SH-SY5Y (cell line): ENCODE data around the gene IZUMO1.

Source experiments
- GATA2 ChIP-seq: IDR thresholded peaks from 2 replicates; pipeline ENCODE4 v1.6.1; 2011; ENCODE audit warnings: mild to moderate bottlenecking, low read depth, low read length
- GATA3 ChIP-seq: IDR thresholded peaks from 2 replicates; pipeline ENCODE4 v1.6.1; 2011; ENCODE audit warnings: low read depth, mild to moderate bottlenecking, low read length, moderate library complexity

DNA sequence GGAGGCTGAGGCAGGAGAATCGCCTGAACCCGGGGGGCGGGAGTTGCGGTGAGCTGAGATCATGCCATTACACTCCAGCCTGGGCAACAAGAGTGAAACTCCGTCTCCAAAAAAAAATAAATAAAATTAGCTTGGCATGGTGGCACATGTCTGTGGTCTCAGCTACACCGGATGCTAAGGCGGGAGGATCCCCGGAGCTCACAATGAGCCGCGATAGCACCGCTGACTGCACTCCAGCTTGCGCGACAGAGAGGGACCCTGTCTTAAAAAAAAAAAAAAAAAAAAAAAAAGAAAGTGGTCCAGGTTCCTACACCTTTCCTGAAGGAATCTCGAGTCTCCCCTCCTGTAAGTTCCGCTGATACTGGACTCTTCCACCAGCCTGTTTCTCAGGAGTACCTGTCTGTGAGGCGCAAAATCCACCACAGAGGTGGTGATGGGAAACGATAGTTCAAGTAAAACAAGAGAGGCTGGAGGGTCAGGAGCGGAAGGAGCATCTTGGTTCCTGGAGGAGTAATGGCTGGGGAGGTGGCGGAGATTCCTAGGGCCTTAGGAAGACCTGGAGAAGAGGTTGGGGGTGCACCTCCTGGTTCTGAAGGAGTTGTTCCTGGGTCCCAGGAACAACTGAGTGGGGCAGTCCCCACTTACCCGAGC is 5.3 kb upstream of the IZUMO1 start:
- TF ChIP-seq GATA2 = no peak
- no peak for TF ChIP-seq GATA3
